Osteoblast (primary cell): ENCODE data around the gene FRA10AC1. TPM values are rescaled to one million over a fixed set of nuclear protein-coding genes. Genes with fewer than 3 reads are reported as not detected.

Experiments used
- DNase-seq: peaks from one replicate; pipeline ENCODE4 v3.0.0; 2011; ENCODE audit warnings: low spot score, mixed read lengths; ENCODE audit not compliant: insufficient read length; ENCODE audit errors: missing footprints
- H2AFZ ChIP-seq: 2 replicates; pipeline ENCODE4 v1.6.0; 2011; ENCODE audit warnings: mild to moderate bottlenecking, low read length
- H3K27ac ChIP-seq: 2 replicates; pipeline ENCODE4 v1.5.1; 2011; ENCODE audit warnings: mild to moderate bottlenecking, low read depth, low read length, moderate library complexity
- H3K27me3 ChIP-seq: 2 replicates; pipeline ENCODE4 v1.6.0; 2012; ENCODE audit warnings: mild to moderate bottlenecking, control low read depth, inconsistent platforms, low read length, moderate library complexity; ENCODE audit not compliant: insufficient read depth
- H3K36me3 ChIP-seq: 2 replicates; pipeline ENCODE4 v1.5.1; 2011; ENCODE audit warnings: mild to moderate bottlenecking, low read length, control low read depth, moderate library complexity; ENCODE audit not compliant: insufficient read depth
- H3K4me1 ChIP-seq: 2 replicates; pipeline ENCODE4 v1.5.1; 2011; ENCODE audit warnings: mild to moderate bottlenecking, low read length, control low read depth, moderate library complexity; ENCODE audit not compliant: insufficient read depth
- H3K4me2 ChIP-seq: 2 replicates; pipeline ENCODE4 v1.6.0; 2011; ENCODE audit warnings: mild to moderate bottlenecking, low read length; ENCODE audit not compliant: insufficient read depth
- H3K4me3 ChIP-seq: fragments of 200-600 bp; sonication (generic); 3 replicates; pipeline ENCODE4 v1.5.1; 2012; ENCODE audit warnings: mild to moderate bottlenecking, low read length, inconsistent platforms; ENCODE audit not compliant: insufficient read depth
- H3K79me2 ChIP-seq: 2 replicates; pipeline ENCODE4 v1.6.0; 2012; ENCODE audit warnings: mild to moderate bottlenecking, low read length, control low read depth, inconsistent platforms; ENCODE audit not compliant: insufficient read depth
- H3K9me3 ChIP-seq: 2 replicates; pipeline ENCODE4 v1.5.1; 2011; ENCODE audit warnings: low read depth, low read length, control low read depth
- H4K20me1 ChIP-seq: 2 replicates; pipeline ENCODE4 v1.6.0; 2012; ENCODE audit warnings: mild to moderate bottlenecking, low read length, control low read depth; ENCODE audit not compliant: insufficient read depth
- CTCF ChIP-seq: IDR thresholded peaks from 2 replicates; pipeline ENCODE4 v1.5.1; 2011; ENCODE audit warnings: mild to moderate bottlenecking, low read depth, low read length, moderate library complexity; ENCODE audit errors: extremely low read depth
- total RNA-seq: library from RNA; depleted of rRNA; stranded (reverse); fragments of >200 nt; gene quantifications from 2 replicates; pipeline ENCODE4 v1.2.3, GENCODE V29; 2012

FRA10AC1 gene
- total RNA-seq, 1 donor = 8.7 TPM

- TF ChIP-seq CTCF = peak; percentile 50
Measured at GRCh38 chr10:93680412-93681047, 21.9 kb downstream of the FRA10AC1 start.

GRCh38 chr10:93678805-93679587 lies 23.4 kb downstream of the FRA10AC1 start:
- Histone ChIP-seq H3K9me3 (no peaks in the 10 kb centered on the region), H4K20me1 (no peaks in the 10 kb centered on the region), H3K27me3 (no peaks in the 10 kb centered on the region), H3K27ac (no peak overlapping the region), H3K4me1 (no peaks in the 10 kb centered on the region), H2AFZ (no peak overlapping the region), H3K36me3 (peaks cover 25% of the 10 kb centered on the region), H3K79me2 (no peaks in the 10 kb centered on the region), H3K4me3 (no peak overlapping the region), H3K4me2 (no peak overlapping the region)
- no peak for TF ChIP-seq CTCF
- no peak for DNase-seq

More at GRCh38 chr10:93680412-93681047, 21.9 kb downstream of the FRA10AC1 start:
- peaks cover 16% of the 10 kb centered on the region for H3K36me3 ChIP-seq
- H4K20me1 ChIP-seq = no peaks in the 10 kb centered on the region
- H3K27ac ChIP-seq = no peak overlapping the region
- H2AFZ ChIP-seq = no peak overlapping the region
- no peak overlapping the region for H3K4me3 ChIP-seq
- H3K9me3 ChIP-seq = no peaks in the 10 kb centered on the region
- H3K4me1 ChIP-seq = no peaks in the 10 kb centered on the region
- DNase-seq = peak; percentile 34
- no peak overlapping the region for H3K4me2 ChIP-seq
- H3K79me2 ChIP-seq = no peaks in the 10 kb centered on the region
- no peaks in the 10 kb centered on the region for H3K27me3 ChIP-seq

GRCh38 chr10:93678386-93678785 lies 24.0 kb downstream of the FRA10AC1 start:
- no peaks in the 10 kb centered on the region for H4K20me1 ChIP-seq
- H3K9me3 ChIP-seq = no peaks in the 10 kb centered on the region
- H3K4me2 ChIP-seq = no peak overlapping the region
- H3K4me1 ChIP-seq = no peaks in the 10 kb centered on the region
- DNase-seq = no peak
- no peak overlapping the region for H3K4me3 ChIP-seq
- peaks cover 26% of the 10 kb centered on the region for H3K36me3 ChIP-seq
- no peaks in the 10 kb centered on the region for H3K27me3 ChIP-seq
- no peak overlapping the region for H3K27ac ChIP-seq
- no peaks in the 10 kb centered on the region for H3K79me2 ChIP-seq
- H2AFZ ChIP-seq = no peak overlapping the region
- TF ChIP-seq CTCF = no peak

- no peak overlapping the region for H3K4me3 ChIP-seq
- DNase-seq = no peak
- no peaks in the 10 kb centered on the region for H3K4me1 ChIP-seq
- no peaks in the 10 kb centered on the region for H3K27me3 ChIP-seq
- no peak overlapping the region for H2AFZ ChIP-seq
- H4K20me1 ChIP-seq = no peaks in the 10 kb centered on the region
- H3K36me3 ChIP-seq = peaks cover 34% of the 10 kb centered on the region
- H3K9me3 ChIP-seq = no peaks in the 10 kb centered on the region
- H3K79me2 ChIP-seq = no peaks in the 10 kb centered on the region
- H3K27ac ChIP-seq = no peak overlapping the region
- no peak for TF ChIP-seq CTCF
- no peak overlapping the region for H3K4me2 ChIP-seq
Measured at GRCh38 chr10:93673791-93674190, 28.6 kb downstream of the FRA10AC1 start.
